GM12872 (cell line): Measurements from ENCODE around the gene POLA1.

Experiments used
- TF ChIP-seq, protein P1 (sequence below): IDR thresholded peaks from 3 replicates; pipeline ENCODE4 v1.5.1; 2011; ENCODE audit warnings: low read depth, mild to moderate bottlenecking, low read length, moderate library complexity; ENCODE audit not compliant: insufficient read depth

The POLA1 gene

DNA sequence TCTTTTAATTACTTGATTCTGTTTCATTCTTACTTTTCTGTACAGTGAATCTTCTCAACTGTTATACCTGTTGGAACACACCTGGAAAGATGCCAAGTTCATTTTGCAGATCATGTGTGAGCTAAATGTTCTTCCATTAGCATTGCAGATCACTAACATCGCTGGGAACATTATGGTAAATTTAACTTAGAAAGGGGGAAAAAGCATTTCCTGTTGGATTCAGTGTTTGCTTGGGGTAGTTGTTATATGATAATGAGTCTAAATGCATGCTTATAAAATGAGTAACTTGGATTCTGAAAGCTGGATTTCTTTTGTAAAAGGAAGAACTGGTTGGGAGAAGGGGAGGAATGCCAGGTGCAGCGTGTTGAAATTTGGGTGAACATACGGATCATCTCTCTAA is 47.6 kb downstream of the POLA1 start:
- TF ChIP-seq, protein P1, sequence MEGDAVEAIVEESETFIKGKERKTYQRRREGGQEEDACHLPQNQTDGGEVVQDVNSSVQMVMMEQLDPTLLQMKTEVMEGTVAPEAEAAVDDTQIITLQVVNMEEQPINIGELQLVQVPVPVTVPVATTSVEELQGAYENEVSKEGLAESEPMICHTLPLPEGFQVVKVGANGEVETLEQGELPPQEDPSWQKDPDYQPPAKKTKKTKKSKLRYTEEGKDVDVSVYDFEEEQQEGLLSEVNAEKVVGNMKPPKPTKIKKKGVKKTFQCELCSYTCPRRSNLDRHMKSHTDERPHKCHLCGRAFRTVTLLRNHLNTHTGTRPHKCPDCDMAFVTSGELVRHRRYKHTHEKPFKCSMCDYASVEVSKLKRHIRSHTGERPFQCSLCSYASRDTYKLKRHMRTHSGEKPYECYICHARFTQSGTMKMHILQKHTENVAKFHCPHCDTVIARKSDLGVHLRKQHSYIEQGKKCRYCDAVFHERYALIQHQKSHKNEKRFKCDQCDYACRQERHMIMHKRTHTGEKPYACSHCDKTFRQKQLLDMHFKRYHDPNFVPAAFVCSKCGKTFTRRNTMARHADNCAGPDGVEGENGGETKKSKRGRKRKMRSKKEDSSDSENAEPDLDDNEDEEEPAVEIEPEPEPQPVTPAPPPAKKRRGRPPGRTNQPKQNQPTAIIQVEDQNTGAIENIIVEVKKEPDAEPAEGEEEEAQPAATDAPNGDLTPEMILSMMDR = no peak

DNA sequence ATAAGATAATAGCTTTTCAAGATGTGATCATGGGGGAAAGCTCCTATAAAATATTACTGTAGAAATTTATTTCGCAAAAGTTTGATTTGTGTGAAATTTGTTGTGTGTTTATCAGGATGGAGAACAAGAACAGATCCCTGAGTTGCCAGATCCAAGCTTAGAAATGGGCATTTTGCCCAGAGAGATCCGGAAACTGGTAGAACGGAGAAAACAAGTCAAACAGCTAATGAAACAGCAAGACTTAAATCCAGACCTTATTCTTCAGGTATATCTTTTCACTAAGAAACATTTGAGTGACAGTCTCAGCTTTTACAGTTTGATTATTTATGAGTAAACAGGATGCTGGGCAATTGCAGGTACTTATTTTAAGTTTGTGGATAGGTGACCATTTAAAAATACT is 54.5 kb downstream of the POLA1 start:
- TF ChIP-seq, protein P1 = no peak

DNA sequence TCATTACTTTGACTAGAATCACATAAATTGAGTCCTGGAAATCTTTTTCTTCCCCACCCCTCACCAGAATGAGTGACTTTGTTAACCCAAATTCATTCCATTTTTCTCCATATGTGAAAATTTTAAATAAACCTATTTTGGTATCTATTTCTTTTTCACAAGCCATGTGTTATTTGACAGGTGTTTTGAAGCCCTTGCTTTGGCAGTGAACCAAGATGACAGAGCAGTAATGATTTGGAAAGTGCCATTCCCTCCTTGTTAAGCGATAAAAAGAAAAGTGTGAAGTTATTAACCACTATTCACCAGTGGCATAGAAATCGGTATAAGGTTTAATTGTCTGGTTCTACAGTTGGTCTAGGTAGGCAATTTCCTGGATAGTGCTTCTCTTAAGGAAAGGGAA is 66.1 kb downstream of the POLA1 start:
- TF ChIP-seq, protein P1 = no peak

DNA sequence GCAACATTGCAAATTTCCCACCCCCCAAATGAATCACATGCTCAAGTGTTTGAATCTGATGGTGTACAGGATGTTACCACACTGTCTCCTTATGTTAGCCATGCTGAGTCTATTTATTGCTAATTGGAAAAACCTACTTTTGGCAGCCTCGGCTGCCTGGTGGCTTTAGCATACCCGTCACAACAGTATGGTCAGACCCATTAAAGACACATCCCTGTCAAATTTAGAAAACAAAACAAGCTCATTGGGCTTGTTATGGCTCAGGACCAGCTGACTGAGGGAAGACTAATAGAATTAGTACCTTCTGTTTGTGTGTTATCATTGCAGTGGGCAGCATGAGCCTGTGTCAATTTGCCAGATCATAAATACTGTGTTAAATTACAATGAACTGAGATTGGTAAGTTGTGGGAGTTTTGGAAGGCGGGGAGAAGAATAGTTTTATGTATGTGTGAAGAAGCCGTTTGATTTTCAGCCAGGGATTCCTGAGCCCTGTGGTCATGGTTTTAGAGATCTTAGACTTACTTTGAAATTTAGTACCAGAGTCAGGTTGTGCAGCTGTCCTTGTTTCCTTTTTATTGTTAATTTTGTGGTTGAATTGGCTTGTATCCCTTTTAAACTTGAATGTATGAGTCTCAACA is 66.8 kb downstream of the POLA1 start:
- TF ChIP-seq, protein P1 = no peak

DNA sequence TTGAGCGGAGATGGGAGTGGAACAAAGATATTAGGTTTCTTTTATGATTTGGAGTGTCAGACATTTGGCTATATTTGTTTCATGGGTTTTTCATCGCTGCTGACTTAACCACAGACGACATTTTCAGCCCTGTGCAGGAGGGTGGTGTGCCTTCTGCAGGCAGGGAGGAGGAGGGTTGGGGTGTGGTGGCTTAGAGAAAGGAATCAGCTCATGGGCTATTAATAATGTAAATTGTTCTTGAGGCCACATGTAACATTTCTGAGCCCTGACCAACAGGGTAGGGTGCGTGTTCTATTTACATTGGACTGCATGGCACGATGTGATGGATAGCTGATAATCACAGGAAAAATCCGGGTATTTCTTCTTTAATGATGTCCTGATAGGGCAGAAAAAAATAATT is 67.6 kb downstream of the POLA1 start:
- TF ChIP-seq, protein P1 = no peak

DNA sequence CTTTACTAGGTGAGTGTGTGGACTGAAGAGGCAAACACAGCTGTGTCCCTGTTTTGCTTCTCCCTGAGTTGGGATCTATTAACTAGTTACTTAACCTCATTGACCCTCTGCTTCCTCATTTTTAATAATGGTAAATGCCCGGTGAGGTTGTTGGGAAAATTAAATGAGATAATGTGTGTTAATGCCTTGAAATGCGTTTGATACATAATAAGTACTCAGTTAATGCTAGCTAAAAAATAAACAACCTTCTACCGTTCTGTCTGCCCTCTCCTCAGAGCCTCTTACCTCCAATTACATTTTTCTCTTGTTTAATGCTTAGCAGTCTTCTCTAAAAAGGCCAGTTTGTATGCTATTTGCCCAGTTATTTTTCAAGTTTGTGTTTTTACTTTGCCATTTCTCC is 70.3 kb downstream of the POLA1 start:
- TF ChIP-seq, protein P1 = no peak

DNA sequence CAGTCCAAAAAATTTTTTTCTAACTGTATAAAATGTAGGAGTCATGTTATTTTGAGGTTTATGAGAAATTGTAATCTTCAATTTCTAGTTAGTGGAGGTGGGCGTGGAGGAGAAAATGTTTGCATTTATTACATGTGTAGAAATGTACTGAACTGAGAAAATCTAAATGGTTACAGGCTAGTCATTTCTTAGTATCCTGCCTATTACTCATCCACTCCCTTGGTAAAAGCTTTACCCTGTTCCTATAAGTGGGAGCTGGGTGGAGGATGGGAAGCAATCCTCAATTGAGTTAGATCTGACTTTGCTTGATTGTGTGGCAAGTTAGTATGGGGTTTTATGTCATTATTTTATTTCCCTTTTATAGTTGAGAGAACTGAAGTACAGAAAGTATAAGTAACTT is 73.8 kb downstream of the POLA1 start:
- TF ChIP-seq, protein P1 = no peak
